Measurements from ENCODE around the gene MACROD2.
"Not testable (repeated sequence)": the region's sequence is repeated elsewhere in the genome, so short reads cannot be mapped to it uniquely, and the experiment has no call there.

Gene MACROD2

GRCh38 chr20:15144916-15145315 lies 1149.6 kb downstream of the MACROD2 start:
- DNase-seq, result no peak

DNA sequence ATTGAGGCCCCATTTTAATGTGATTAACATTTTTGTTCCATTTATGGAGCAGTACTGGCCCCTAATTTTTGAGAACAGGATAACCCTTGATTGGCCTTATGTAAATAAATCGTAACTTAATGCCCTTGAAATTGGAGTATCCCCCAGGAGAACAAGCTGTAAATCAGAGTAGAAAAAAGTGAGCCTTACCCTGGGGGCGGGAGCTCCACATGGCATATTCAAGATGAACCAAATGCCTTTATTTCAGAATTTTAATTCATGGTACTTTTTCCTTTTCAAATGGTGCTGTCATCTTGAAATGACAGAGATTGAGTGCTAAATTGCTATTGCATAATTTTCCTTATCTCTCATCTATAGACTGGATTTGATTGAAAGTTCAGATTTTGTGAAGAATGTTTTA lies 1151.6 kb downstream of the MACROD2 start:
- DNase-seq, result no peak

GRCh38 chr20:15154070-15154469 lies 1158.8 kb downstream of the MACROD2 start:
- no peak for DNase-seq

DNA sequence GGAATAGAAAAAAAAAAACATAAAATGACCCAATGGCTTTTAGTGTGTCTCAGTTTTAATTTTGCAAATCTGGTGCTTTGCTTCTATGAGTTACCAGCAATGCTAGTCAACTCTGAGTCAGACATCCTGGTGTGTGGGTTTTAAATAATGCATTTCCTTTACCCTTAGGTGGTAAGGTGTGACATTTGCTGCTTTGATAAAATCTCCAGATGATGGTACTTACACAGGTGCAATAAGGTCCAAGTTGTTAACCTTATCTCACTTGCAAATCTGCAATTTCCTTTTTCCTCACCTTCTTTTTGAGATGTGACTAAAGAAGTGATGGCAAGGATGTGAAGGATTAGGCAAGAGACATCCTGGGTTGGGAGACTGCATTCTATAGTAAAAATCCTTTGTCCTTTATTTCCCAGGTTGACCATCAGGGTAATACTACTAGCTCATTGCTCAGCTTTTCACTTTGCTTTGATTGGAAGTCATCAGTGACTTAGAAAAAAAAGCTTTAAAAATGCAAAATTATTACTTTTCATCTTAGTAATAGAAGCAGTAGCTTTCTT lies 1160.6 kb downstream of the MACROD2 start:
- DNase-seq, result no peak

DNA sequence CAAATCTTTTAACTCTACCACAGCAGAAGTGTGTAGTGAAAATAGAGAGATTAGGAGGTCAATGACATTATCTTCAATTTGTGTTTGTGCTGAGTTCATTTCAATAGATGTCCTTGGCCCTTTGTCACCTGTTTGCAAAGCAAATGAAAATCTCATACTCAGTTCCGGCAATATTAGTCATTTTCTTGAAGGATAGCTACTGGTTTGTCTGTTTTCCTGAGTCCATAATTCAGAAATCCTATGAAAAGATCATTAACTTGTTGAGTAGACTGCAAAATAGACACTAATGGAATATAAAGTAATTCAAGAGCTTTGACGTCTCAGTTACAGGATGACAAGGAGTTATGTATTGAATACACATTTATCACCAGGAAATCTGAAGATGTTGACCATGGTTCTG lies 1163.2 kb downstream of the MACROD2 start:
- DNase-seq, result no peak

- DNase-seq, result no peak
These were observed 1166.8 kb downstream of the MACROD2 start for GRCh38 chr20:15162079-15162647.

- DNase-seq, result no peak
These were observed 1168.3 kb downstream of the MACROD2 start for GRCh38 chr20:15163632-15164031.

- no peak for DNase-seq
These were observed 1169.4 kb downstream of the MACROD2 start for GRCh38 chr20:15164726-15165125.

GRCh38 chr20:15166744-15167143 lies 1171.4 kb downstream of the MACROD2 start:
- no peak for DNase-seq

DNA sequence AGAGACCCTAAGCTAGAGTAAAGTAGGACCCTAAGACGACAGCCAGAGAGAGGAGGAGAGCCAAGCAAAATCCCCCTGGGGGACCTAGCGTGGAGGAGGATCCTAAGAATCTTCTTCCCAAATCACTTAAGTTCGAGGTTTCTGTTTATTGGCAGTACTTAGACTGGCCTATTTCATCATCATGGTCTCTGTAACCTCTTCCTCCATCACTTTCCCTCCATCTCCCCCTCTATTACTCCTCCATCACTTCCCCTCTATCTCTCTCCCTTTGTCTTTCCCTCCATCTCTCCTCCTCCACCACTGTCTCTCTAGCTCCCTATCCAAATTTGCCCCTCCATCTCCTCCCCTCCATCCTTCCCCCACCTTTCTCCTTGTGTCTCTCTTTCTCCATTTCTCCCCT lies 1175.7 kb downstream of the MACROD2 start:
- no peak for DNase-seq

DNA sequence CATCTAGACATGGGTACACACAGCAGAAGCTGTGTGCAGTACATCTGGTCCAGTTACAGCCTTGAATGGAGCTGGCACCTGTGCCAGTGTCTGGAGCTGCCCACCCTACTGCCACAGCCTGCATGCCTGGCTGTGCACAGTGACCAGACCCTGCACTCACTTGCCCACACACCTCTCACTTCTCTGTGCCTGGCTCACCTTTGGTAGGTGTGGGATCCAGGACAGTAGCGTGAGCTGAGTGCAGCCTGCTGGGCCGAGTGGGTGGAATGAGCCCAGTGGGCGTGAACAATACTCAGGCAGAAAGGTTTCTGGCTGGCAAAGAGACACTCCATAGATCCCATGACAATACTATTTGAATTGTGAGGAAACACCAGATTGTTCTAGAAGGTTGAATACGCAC lies 1181.6 kb downstream of the MACROD2 start:
- DNase-seq, result no peak

GRCh38 chr20:15178581-15178980 lies 1183.3 kb downstream of the MACROD2 start:
- DNase-seq, result no peak

DNA sequence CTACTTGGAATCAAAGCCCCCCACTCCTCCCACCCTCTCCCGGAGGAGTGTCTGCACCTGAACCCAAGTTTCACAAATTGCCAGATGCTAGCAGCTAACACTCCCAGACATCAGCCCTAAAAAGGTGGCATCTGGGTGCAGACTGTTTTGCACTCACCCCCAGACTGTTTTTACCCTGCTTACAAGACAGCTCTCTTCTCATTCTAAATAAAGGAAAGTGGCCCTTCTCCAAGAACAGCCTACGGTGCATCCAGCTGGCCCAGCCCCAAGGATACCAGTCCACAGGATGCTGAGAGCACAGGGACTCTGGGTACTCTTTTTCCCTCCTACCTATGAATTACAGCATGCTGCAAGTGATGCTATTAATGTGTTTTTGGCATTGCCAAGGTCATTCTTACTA lies 1184.1 kb downstream of the MACROD2 start:
- DNase-seq, result no peak

DNA sequence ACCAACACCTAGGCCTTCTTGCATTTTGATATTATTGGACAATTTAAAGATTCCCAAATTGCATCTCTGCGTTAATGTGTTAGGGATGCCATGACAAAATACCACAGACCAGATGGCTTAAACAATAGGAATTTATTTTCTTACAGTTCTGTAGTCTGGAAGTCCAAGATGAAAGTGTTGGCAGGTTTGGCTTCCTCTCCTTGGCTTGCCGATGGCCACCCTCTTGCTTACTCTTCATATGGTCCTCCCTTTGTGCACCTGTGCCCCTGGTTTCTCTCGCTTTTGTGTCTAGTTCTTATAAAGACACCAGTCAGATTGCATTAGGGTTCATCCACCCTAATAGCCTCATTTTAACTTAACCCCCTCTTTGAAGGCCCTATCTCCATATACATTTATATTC lies 1184.5 kb downstream of the MACROD2 start:
- DNase-seq, result no peak

GRCh38 chr20:15185322-15185721 lies 1190.0 kb downstream of the MACROD2 start:
- DNase-seq, result no peak

DNA sequence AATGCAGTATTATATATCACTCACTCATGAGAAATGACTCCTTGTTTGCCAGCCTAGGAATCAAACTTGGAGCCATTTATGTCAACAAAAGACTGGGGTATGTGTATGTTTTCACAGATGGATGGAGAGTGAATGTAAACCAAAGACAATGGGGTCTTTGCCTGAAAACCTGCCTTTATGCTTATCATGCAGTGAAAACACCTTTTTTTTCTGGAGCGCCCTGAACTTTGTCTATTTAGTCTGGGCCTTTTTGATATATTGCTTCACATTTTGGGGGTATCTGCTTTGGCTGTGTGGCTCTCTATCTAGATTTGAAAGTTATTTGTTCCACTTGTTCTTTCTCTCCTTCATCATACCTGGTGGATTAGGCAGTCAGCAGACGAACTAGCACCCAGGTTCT lies 1190.6 kb downstream of the MACROD2 start:
- no peak for DNase-seq

DNA sequence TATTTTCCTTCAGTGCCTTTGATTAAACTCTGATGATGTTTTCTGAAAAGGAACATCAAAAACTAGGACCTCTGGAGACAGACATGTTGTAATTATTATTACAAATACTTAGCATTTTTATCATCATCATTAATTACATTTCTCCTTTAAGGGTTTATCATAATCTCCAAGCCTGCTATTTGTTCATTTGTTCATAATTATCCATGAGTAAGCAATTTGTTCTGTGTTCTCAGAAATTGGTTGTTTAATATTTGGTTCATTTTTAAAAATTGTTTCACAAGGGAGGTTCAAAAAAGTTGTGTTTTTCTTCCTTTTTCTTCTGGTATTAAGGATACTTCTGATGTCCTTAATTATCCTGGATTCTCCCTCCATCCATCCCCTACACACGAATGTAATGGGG lies 1192.3 kb downstream of the MACROD2 start:
- no peak for DNase-seq

- no peak for DNase-seq
These were observed 1193.1 kb downstream of the MACROD2 start for GRCh38 chr20:15188415-15188814.

GRCh38 chr20:15191082-15191723 lies 1195.9 kb downstream of the MACROD2 start:
- no peak for DNase-seq

DNA sequence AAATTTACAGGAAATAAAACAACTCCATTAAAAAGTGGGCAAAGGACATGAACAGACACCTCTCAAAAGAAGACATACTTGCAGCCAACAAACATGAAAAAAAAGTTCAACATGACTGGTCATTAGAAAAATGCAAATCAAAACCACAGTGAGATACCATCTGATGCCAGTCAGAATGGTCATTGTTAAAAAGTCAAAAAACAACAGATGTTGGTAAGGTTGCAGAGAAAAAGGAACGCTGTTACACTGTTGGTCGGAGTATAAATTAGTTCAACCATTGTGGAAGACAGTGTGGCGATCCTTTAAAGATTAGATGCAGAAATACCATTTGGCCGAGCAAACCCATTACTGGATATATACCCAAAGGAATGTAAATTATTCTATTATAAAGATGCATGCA lies 1200.1 kb downstream of the MACROD2 start:
- DNase-seq, result no peak

DNA sequence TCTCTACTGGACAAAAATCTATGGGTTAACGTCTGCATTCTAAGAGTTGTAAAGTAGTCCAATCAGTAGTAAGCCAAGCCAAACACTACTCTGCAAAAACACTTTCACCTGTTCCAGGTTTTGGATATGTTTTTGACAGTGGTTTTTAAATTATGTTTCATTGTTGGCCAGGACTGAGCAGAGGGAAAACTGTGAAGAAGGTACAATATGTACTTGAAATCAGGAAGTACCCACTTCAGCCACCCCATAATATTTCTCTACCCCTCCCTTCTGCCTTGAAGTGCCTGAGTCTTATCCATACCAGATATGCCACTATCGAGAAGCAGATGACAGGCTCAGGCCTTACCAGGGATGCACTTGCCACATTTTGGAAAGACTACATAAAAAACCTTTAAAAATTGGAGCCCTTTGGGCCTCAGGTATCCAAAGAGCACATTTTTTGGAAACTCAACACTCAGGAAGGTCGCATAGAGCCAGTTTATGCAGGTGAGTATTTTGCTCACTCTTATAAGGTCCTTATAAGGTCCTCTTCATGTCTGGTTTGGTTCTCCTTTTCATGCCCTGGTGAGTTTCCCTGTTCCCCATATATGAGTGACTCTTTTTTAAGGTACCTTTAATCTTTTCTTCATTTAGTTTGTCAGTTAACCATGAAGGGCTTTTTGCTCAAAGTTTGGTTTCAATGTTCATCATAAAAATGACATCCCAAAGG lies 1201.4 kb downstream of the MACROD2 start:
- no peak for DNase-seq

DNA sequence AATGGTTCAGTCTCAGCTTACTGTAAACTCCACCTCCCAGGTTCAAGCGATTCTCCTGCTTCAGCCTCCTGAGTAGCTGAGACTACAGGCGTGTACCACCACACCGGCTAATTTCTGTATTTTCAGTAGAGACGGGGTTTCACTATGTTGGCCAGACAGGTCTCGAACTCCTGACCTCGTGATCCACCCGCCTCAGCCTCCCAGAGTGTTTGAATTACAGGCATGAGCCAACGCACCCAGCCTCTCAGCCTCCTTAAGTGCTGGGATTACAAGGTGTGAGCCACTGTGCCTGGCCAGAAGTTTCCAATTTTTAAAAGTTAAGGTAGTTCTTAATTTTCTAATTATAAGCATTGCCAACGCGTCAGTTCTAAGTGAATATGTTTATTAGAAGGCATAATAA lies 1202.7 kb downstream of the MACROD2 start:
- DNase-seq, result not testable (repeated sequence)

DNA sequence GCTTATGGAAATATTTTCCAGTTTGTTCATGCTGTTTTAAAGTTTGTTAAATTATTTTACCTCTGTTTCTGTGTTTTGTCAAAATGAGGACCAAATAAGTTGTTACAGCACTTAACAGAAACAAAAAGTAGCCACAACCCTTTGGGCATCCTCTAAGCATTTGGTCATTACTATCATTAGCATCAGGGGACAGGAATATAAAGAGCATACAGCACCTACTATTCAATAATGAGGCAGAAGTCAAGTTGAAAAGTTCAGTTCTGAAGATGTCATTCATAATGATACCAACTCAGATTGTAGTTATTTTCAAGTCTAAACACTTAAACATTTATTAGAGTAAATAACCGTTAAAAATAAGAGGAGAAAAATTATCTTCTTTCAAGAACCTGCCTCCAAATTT lies 1204.4 kb downstream of the MACROD2 start:
- DNase-seq, result no peak

- no peak for DNase-seq
These were observed 1204.8 kb downstream of the MACROD2 start for GRCh38 chr20:15200147-15200565.

All from NCI-H1436 treated with DMSO at 0.1 percent for 48 hours (cell line).